HG03575 (cell line): Measurements from ENCODE around the gene XRCC5.

Experiments used
- ATAC-seq: cut with Tn5 transposase; IDR thresholded peaks from one replicate; pipeline ENCODE4 v1.9.1; 2021; ENCODE audit not compliant: unreplicated experiment, insufficient number of reproducible peaks, low FRiP score; ENCODE audit errors: extremely low read depth

The XRCC5 gene

GRCh38 chr2:216245391-216245975 is 136.3 kb downstream of the XRCC5 start:
- no peak for ATAC-seq

- ATAC-seq, result no peak
These were observed 137.6 kb downstream of the XRCC5 start for GRCh38 chr2:216246766-216247165.
